GM23338 (cell line): ENCODE results near the gene OR10C1. TPM values are rescaled to one million over a fixed set of nuclear protein-coding genes. Genes with fewer than 3 reads are reported as not detected.

ENCODE experiments used
- ATAC-seq: fragments of 200-7000 bp; cut with Tn5 transposase; 3 replicates; pipeline ENCODE4 v1.9.1; 2020
- DNase-seq: peaks from one replicate; pipeline ENCODE4 v3.0.0-alpha.2; 2015; ENCODE audit warnings: low spot score
- H2AFZ ChIP-seq: fragments of 200-600 bp; sonication (generic); 2 replicates; pipeline ENCODE4 v1.8.0; 2016; ENCODE audit warnings: antibody characterized with exemption, mild to moderate bottlenecking, moderate library complexity
- H3F3A ChIP-seq: fragments of 200-600 bp; sonication (generic); replicated peaks from 2 replicates; pipeline ENCODE4 v1.8.0; 2017; ENCODE audit warnings: antibody characterized with exemption, mixed run types, low read depth
- H3K27ac ChIP-seq: fragments of 200-600 bp; sonication (generic); 2 replicates; pipeline ENCODE4 v1.6.1; 2016; ENCODE audit warnings: low read depth
- H3K27me3 ChIP-seq: fragments of 200-600 bp; sonication (generic); 2 replicates; pipeline ENCODE4 v1.8.0; 2016; ENCODE audit warnings: mild to moderate bottlenecking, mixed run types, moderate library complexity; ENCODE audit not compliant: insufficient read depth
- H3K36me3 ChIP-seq: fragments of 200-600 bp; sonication (generic); 2 replicates; pipeline ENCODE4 v1.8.0; 2016; ENCODE audit warnings: mild to moderate bottlenecking; ENCODE audit not compliant: insufficient read depth
- H3K4me1 ChIP-seq: fragments of 200-600 bp; sonication (generic); 2 replicates; pipeline ENCODE4 v1.8.0; 2016; ENCODE audit warnings: mild to moderate bottlenecking, moderate library complexity; ENCODE audit not compliant: insufficient read depth
- H3K4me2 ChIP-seq: fragments of 200-600 bp; sonication (generic); 2 replicates; pipeline ENCODE4 v1.7.1; 2017; ENCODE audit warnings: mixed run types
- H3K4me3 ChIP-seq: fragments of 200-600 bp; sonication (generic); 2 replicates; pipeline ENCODE4 v1.6.1; 2016; ENCODE audit warnings: mixed run types
- H3K79me2 ChIP-seq: fragments of 200-600 bp; sonication (generic); replicated peaks from 2 replicates; pipeline ENCODE4 v1.8.0; 2017; ENCODE audit warnings: mild to moderate bottlenecking; ENCODE audit not compliant: insufficient read depth
- H3K9me2 ChIP-seq: fragments of 200-600 bp; sonication (generic); 2 replicates; pipeline ENCODE4 v1.8.0; 2017; ENCODE audit not compliant: insufficient read depth
- H4K20me1 ChIP-seq: fragments of 200-600 bp; sonication (generic); replicated peaks from 2 replicates; pipeline ENCODE4 v1.8.0; 2017; ENCODE audit warnings: mild to moderate bottlenecking; ENCODE audit not compliant: insufficient read depth
- H3K27ac Mint-ChIP-seq: 2 replicates; pipeline ENCODE4 v1.8.0; 2020; ENCODE audit warnings: inconsistent platforms, mild to moderate bottlenecking, moderate library complexity, mixed read lengths
- H3K27me3 Mint-ChIP-seq: 3 replicates; pipeline ENCODE4 v1.8.0; 2022; ENCODE audit warnings: low read depth, mild to moderate bottlenecking, moderate library complexity, mixed read lengths, inconsistent platforms; ENCODE audit not compliant: insufficient read depth, poor library complexity
- H3K36me3 Mint-ChIP-seq: 3 replicates; pipeline ENCODE4 v1.8.0; 2021; ENCODE audit warnings: low read depth, mild to moderate bottlenecking, inconsistent platforms, moderate library complexity, mixed read lengths
- H3K4me1 Mint-ChIP-seq: 3 replicates; pipeline ENCODE4 v1.8.0; 2020; ENCODE audit warnings: mild to moderate bottlenecking, inconsistent platforms, mixed read lengths
- H3K4me3 Mint-ChIP-seq: 3 replicates; pipeline ENCODE4 v1.8.0; 2021; ENCODE audit warnings: moderate library complexity, mild to moderate bottlenecking, inconsistent platforms, mixed read lengths
- H3K9me3 Mint-ChIP-seq: 3 replicates; pipeline ENCODE4 v1.8.0; 2020; ENCODE audit warnings: moderate library complexity, mild to moderate bottlenecking, inconsistent platforms, mixed read lengths
- CTCF ChIP-seq, 2 experiments: fragments of 200-600 bp in 1 of 2; sonication (generic) in 1 of 2; conservative IDR thresholded peaks; 2 replicates each; pipeline versions ENCODE4 v1.5.1 to v1.6.1; 2016 to 2017; ENCODE audit warnings: antibody characterized with exemption in 2 of 2, low read depth in 2 of 2, mild to moderate bottlenecking in 2 of 2, moderate library complexity in 1 of 2
- polyA plus RNA-seq: library from polyadenylated mRNA; unstranded; fragments of >200 nt; fragmentation: Nextera tagmentation; extraction: Ambion mirVana; gene quantifications from 2 replicates; pipeline ENCODE4 v1.2.1, GENCODE V29; 2016
- total RNA-seq: library from RNA; depleted of rRNA; stranded (reverse); fragments of >200 nt; shearing (Covaris generic); gene quantifications from 2 replicates; pipeline ENCODE4 v1.2.3, GENCODE V29; 2014
- TF ChIP-seq, protein P1 (sequence below): fragments of 250-450 bp; sonication (Bioruptor Pico); IDR thresholded peaks from 2 replicates; pipeline ENCODE4 v1.5.0; 2020; ENCODE audit warnings: mild to moderate bottlenecking, moderate library complexity
- TF ChIP-seq, protein P2 (sequence below): IDR thresholded peaks from 2 replicates; pipeline ENCODE4 v1.6.1; 2016; ENCODE audit warnings: antibody characterized with exemption

Gene OR10C1
- total and polyA plus RNA-seq, 2 experiments from 2014 or later, result not detected

GRCh38 chr6:29478740-29479139, 39.6 kb downstream of the OR10C1 start (continued):
- TF ChIP-seq, protein P1, sequence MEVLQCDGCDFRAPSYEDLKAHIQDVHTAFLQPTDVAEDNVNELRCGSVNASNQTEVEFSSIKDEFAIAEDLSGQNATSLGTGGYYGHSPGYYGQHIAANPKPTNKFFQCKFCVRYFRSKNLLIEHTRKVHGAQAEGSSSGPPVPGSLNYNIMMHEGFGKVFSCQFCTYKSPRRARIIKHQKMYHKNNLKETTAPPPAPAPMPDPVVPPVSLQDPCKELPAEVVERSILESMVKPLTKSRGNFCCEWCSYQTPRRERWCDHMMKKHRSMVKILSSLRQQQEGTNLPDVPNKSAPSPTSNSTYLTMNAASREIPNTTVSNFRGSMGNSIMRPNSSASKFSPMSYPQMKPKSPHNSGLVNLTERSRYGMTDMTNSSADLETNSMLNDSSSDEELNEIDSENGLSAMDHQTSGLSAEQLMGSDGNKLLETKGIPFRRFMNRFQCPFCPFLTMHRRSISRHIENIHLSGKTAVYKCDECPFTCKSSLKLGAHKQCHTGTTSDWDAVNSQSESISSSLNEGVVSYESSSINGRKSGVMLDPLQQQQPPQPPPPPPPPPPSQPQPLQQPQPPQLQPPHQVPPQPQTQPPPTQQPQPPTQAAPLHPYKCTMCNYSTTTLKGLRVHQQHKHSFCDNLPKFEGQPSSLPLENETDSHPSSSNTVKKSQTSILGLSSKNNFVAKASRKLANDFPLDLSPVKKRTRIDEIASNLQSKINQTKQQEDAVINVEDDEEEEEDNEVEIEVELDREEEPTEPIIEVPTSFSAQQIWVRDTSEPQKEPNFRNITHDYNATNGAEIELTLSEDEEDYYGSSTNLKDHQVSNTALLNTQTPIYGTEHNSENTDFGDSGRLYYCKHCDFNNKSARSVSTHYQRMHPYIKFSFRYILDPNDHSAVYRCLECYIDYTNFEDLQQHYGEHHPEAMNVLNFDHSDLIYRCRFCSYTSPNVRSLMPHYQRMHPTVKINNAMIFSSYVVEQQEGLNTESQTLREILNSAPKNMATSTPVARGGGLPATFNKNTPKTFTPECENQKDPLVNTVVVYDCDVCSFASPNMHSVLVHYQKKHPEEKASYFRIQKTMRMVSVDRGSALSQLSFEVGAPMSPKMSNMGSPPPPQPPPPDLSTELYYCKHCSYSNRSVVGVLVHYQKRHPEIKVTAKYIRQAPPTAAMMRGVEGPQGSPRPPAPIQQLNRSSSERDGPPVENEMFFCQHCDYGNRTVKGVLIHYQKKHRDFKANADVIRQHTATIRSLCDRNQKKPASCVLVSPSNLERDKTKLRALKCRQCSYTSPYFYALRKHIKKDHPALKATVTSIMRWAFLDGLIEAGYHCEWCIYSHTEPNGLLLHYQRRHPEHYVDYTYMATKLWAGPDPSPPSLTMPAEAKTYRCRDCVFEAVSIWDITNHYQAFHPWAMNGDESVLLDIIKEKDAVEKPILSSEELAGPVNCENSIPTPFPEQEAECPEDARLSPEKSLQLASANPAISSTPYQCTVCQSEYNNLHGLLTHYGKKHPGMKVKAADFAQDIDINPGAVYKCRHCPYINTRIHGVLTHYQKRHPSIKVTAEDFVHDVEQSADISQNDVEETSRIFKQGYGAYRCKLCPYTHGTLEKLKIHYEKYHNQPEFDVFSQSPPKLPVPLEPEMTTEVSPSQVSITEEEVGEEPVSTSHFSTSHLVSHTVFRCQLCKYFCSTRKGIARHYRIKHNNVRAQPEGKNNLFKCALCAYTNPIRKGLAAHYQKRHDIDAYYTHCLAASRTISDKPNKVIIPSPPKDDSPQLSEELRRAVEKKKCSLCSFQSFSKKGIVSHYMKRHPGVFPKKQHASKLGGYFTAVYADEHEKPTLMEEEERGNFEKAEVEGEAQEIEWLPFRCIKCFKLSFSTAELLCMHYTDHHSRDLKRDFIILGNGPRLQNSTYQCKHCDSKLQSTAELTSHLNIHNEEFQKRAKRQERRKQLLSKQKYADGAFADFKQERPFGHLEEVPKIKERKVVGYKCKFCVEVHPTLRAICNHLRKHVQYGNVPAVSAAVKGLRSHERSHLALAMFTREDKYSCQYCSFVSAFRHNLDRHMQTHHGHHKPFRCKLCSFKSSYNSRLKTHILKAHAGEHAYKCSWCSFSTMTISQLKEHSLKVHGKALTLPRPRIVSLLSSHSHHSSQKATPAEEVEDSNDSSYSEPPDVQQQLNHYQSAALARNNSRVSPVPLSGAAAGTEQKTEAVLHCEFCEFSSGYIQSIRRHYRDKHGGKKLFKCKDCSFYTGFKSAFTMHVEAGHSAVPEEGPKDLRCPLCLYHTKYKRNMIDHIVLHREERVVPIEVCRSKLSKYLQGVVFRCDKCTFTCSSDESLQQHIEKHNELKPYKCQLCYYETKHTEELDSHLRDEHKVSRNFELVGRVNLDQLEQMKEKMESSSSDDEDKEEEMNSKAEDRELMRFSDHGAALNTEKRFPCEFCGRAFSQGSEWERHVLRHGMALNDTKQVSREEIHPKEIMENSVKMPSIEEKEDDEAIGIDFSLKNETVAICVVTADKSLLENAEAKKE (CRISPR knock-in tag), result no peak

- Histone ChIP-seq H3K4me2 (no peak overlapping the region), H4K20me1 (no peaks in the 10 kb centered on the region), H3K79me2 (no peaks in the 10 kb centered on the region), H3K36me3 (no peaks in the 10 kb centered on the region), H3K4me1 (no peaks in the 10 kb centered on the region), H3K27ac (no peak overlapping the region), H3K27me3 (no peaks in the 10 kb centered on the region), H3K9me2 (peaks cover 26% of the 10 kb centered on the region), H2AFZ (no peak overlapping the region), H3K4me3 (no peak overlapping the region), H3F3A (no peaks in the 10 kb centered on the region)
- no peak overlapping the region for H3K27ac Mint-ChIP-seq
- DNase-seq (no peak), ATAC-seq (no peak)
- H3K36me3 Mint-ChIP-seq, result no peaks in the 10 kb centered on the region
- no peak for TF ChIP-seq CTCF (conservative IDR thresholded peaks at IDR 0.05; ENCODE audit: low read depth in 2 of 2)
- TF ChIP-seq, protein P1 (CRISPR knock-in tag), result no peak
- TF ChIP-seq, protein P2, sequence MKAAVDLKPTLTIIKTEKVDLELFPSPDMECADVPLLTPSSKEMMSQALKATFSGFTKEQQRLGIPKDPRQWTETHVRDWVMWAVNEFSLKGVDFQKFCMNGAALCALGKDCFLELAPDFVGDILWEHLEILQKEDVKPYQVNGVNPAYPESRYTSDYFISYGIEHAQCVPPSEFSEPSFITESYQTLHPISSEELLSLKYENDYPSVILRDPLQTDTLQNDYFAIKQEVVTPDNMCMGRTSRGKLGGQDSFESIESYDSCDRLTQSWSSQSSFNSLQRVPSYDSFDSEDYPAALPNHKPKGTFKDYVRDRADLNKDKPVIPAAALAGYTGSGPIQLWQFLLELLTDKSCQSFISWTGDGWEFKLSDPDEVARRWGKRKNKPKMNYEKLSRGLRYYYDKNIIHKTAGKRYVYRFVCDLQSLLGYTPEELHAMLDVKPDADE, result no peak
- no peak overlapping the region for H3K4me3 Mint-ChIP-seq
- no peaks in the 10 kb centered on the region for H3K4me1 Mint-ChIP-seq
- peaks cover 5% of the 10 kb centered on the region for H3K27me3 Mint-ChIP-seq
- no peaks in the 10 kb centered on the region; the same call in 2 of the 3 replicates for H3K9me3 Mint-ChIP-seq
Observed at GRCh38 chr6:29479560-29479959, 40.5 kb downstream of the OR10C1 start.
